ENCODE data around the gene PTPN13.

- TF ChIP-seq EZH2 (IDR thresholded peaks at IDR 0.05; ENCODE audit: insufficient read depth, poor library complexity, severe bottlenecking): no peak
- no peak for TF ChIP-seq EZH2phosphoT487 (IDR thresholded peaks at IDR 0.05; ENCODE audit: insufficient read depth, low read depth)
Measured at GRCh38 chr4:86579941-86580340, 14.2 kb upstream of the PTPN13 start.

Data from GM23248 (cell line).